Naive thymus-derived CD4-positive, alpha-beta T cell (primary cell): ENCODE measurements around the gene SLC34A3. TPM values are rescaled to one million over a fixed set of nuclear protein-coding genes. Genes with fewer than 3 reads are reported as not detected.
"Not testable (repeated sequence)": the region's sequence is repeated elsewhere in the genome, so short reads cannot be mapped to it uniquely, and the experiment has no call there.

Experiments used
- ATAC-seq: fragments of 150-1000 bp; cut with Tn5 transposase; 2 replicates; pipeline ENCODE4 v1.10.0; 2021; ENCODE audit warnings: mild to moderate bottlenecking, moderate library complexity
- CTCF ChIA-PET: fragments of 350-600 bp; sonication (Branson Sonifier 250); formaldehyde crosslinking; loops from one replicate; lab custom pipeline; 2021; ENCODE audit warnings: antibody characterized with exemption; lab: Charles Lee
- POLR2A ChIA-PET: fragments of 350-600 bp; sonication (Branson Sonifier 250); formaldehyde crosslinking; loops from one replicate; lab custom pipeline; 2021; ENCODE audit warnings: antibody characterized with exemption, inconsistent platforms; lab: Charles Lee
- DNase-seq, 9 donors: peaks; one replicate each; pipeline versions ENCODE4 v3.0.0 to v3.0.0-alpha.2; 2020 to 2022; ENCODE audit warnings: mixed read lengths in 1 of 9
- H3K27ac ChIP-seq: one replicate; pipeline ENCODE4 v1.7.0; 2013; ENCODE audit warnings: mild to moderate bottlenecking, low read depth, low read length, moderate library complexity
- H3K27me3 ChIP-seq, 2 donors: one replicate each; pipeline ENCODE4 v1.7.0; 2013; ENCODE audit warnings: low read length in 2 of 2, mild to moderate bottlenecking in 2 of 2, moderate library complexity in 2 of 2; ENCODE audit not compliant: control insufficient read depth in 2 of 2, insufficient read depth in 2 of 2
- H3K36me3 ChIP-seq, 3 experiments: 1 replicate in 2 of 3; 2 replicates in 1 of 3; pipeline ENCODE4 v1.7.0; 2013; ENCODE audit warnings: low read length in 3 of 3, mild to moderate bottlenecking in 3 of 3, moderate library complexity in 1 of 3; ENCODE audit not compliant: insufficient read depth in 3 of 3, control insufficient read depth in 2 of 3
- H3K4me1 ChIP-seq, 2 donors: one replicate each; pipeline ENCODE4 v1.7.0; 2013; ENCODE audit warnings: low read length in 2 of 2, mild to moderate bottlenecking in 2 of 2, moderate library complexity in 1 of 2; ENCODE audit not compliant: control insufficient read depth in 2 of 2, insufficient read depth in 2 of 2
- H3K4me3 ChIP-seq: 2 replicates; pipeline ENCODE4 v1.7.0; 2013; ENCODE audit warnings: mild to moderate bottlenecking, low read length
- H3K9me3 ChIP-seq, 3 experiments: 1 replicate in 2 of 3; 2 replicates in 1 of 3; pipeline ENCODE4 v1.7.0; 2013; ENCODE audit warnings: low read length in 3 of 3; ENCODE audit not compliant: control insufficient read depth in 2 of 3
- H3K27ac Mint-ChIP-seq, 9 donors: one replicate each; pipeline ENCODE4 v1.8.0; 2020 to 2022; ENCODE audit warnings: mixed read lengths in 9 of 9, mild to moderate bottlenecking in 8 of 9, moderate library complexity in 5 of 9, inconsistent platforms in 2 of 9
- H3K27me3 Mint-ChIP-seq, 5 donors: one replicate each; pipeline ENCODE4 v1.8.0; 2021 to 2022; ENCODE audit warnings: mixed read lengths in 5 of 5, mild to moderate bottlenecking in 1 of 5
- H3K36me3 Mint-ChIP-seq, 5 donors: one replicate each; pipeline ENCODE4 v1.8.0; 2020 to 2022; ENCODE audit warnings: mixed read lengths in 5 of 5, mild to moderate bottlenecking in 3 of 5, inconsistent platforms in 1 of 5
- H3K4me1 Mint-ChIP-seq, 7 donors: one replicate each; pipeline ENCODE4 v1.8.0; 2020 to 2022; ENCODE audit warnings: mixed read lengths in 7 of 7, mild to moderate bottlenecking in 3 of 7, inconsistent platforms in 1 of 7
- H3K4me3 Mint-ChIP-seq, 10 donors: one replicate each; pipeline ENCODE4 v1.8.0; 2020 to 2022; ENCODE audit warnings: mild to moderate bottlenecking in 10 of 10, mixed read lengths in 10 of 10, moderate library complexity in 6 of 10, inconsistent platforms in 2 of 10
- H3K9me3 Mint-ChIP-seq, 11 donors: one replicate each; pipeline ENCODE4 v1.8.0; 2020 to 2022; ENCODE audit warnings: mixed read lengths in 11 of 11, mild to moderate bottlenecking in 4 of 11, inconsistent platforms in 1 of 11, moderate library complexity in 1 of 11
- intact Hi-C, 2 donors: fragments of 100-400 bp; cut with micrococcal nuclease; formaldehyde crosslinking; loops; one replicate each; pipeline ENCODE4 v1.15.1; 2023
- polyA plus RNA-seq, 2 donors: library from polyadenylated mRNA; unstranded; fragments of 300-500 nt; fragmentation: Illumina TruSeq; gene quantifications; one replicate each; pipeline ENCODE4 v1.2.3, GENCODE V29; 2021
- total RNA-seq, 6 experiments: library from RNA in 5 of 6; stranded (reverse) in 5 of 6; gene quantifications; 1 replicate in 5 of 6; 2 replicates in 1 of 6; pipeline ENCODE4 v1.2.3 and lab custom pipeline; 2021 to 2026

The SLC34A3 gene
- total and polyA plus RNA-seq, 7 experiments from 2014 or later, result 0.16 TPM; not detected in 5

DNA sequence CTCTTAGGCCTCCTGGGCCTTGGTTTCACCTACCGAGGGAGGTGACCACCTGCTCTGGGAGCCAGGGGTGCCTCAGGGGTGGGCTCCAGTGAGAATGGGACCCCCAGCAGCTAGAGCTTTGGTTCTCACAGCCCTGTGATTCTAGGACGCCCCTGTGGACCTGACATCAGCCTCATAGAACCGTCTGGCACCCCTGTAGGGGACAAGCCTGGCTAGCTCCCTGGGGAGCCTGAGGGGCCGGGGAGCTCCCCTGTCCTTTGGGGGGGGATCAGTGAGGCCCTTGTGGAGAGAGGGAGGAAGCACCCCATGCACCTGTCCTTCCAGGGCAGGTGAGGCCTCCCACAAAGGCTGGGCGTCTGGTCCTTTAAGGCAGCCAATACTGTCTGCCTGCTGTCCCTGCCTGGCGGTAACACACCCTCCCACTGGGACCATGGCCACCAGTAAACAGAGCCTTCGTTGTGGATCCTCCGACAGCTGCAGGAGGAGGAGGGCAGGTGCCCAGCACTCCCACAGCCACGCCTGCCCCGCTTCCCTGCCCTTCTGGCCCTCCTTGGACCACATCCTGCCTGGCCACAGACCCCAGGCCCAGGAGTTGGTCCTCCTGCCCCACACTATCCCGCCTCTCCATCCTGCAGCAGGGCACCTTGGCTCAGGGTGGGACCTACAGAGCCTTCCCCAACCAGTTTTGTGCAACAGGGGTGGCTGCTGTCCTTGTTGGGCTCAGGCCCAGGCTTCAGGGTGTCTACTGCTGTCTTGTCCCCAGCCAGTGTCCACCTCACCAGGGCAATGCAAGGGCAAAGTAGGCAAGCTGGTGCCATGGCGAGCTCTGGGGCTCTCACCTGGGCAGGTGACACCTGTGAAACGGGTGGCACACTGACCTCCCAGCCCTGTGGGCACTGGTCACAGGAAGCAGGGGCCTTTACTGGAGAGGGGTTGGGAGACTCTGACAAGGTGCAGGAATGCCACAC lies 7.3 kb downstream of the SLC34A3 start:
- intact Hi-C loops, result loop anchor here in 1 of 2 donors (5.0 kb wide), 1 partner anchor 191 kb away; the partner anchor contains the start of gene NPDC1
- no peak for ATAC-seq
- DNase-seq, result no peak
- Histone ChIP-seq H3K4me1 (peaks cover 15 to 24% of the 10 kb centered on the region in 2 donors), H3K36me3 (peaks cover 0 to 11% (median 9%) of the 10 kb centered on the region in 3 experiments), H3K9me3 (no peaks in the 10 kb centered on the region), H3K27ac (no peak overlapping the region), H3K4me3 (no peak overlapping the region), H3K27me3 (no peaks in the 10 kb centered on the region)
- ChIA-PET CTCF (interaction anchor here (0.6 to 2.2 kb wide), 8 partner anchors 9 to 199 kb away, joined by 3 to 13 read pairs (median 4); partner anchors contain the start of gene RNF224), POLR2A (interaction anchor here (0.9 to 10.7 kb wide), 4 partner anchors 14 to 152 kb away, joined by 3 to 168 read pairs (median 12); partner anchors contain the start of genes ANAPC2, MAN1B1, NELFB and SSNA1)
- H3K27me3 Mint-ChIP-seq, result peaks cover 0 to 9% (median 0%) of the 10 kb centered on the region in 5 donors
- peaks cover 9 to 26% (median 20%) of the 10 kb centered on the region in 7 donors for H3K4me1 Mint-ChIP-seq
- H3K4me3 Mint-ChIP-seq, result peak overlapping the region in 3 of 10 donors; percentile 12 to 66 (median 50)
- H3K27ac Mint-ChIP-seq, result peak overlapping the region in 1 of 9 donors; percentile 36
- H3K9me3 Mint-ChIP-seq, result peaks cover 0 to 8% (median 0%) of the 10 kb centered on the region in 11 donors
- H3K36me3 Mint-ChIP-seq, result peaks cover 0 to 11% (median 4%) of the 10 kb centered on the region in 5 donors

DNA sequence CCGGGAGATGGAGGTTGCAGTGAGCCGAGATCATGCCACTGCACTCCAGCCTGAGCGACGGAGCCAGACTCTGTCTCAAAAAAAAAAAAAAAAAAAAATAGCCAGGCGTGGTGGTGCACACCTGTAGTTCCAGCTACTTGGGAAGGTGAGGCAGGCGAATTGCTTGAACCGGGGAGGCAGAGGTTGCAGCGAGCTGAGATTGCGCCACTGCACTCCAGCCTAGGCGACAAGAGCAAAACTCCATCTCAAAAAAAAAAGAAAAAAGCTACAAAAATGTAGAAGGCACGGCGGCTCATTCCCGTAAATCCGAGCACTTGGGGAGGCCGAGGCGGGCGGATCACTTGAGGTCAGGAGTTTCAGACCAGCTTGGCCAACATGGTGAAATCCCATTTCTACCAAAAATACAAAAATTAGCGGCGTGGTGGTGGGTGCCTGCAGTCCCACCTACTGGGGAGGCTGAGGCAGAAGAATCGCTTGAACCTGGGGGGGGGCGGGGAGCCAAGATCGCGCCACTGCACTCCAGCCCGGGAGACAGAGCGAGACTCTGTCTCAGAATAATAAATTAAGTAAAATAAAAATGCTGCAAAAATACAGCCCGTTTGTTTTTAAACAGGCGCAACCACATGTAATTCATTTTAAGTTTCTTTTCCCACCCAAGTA lies 9.0 kb downstream of the SLC34A3 start:
- H3K4me3 Mint-ChIP-seq, result peak overlapping the region; percentile 70 to 93 (median 82)
- H3K9me3 Mint-ChIP-seq, DNase-seq, ATAC-seq, H3K27me3 Mint-ChIP-seq, H3K9me3 ChIP-seq, H3K27me3 ChIP-seq: not testable (repeated sequence)
- peaks cover 0 to 14% (median 4%) of the 10 kb centered on the region in 5 donors for H3K36me3 Mint-ChIP-seq
- ChIA-PET POLR2A (interaction anchor here (0.6 to 10.7 kb wide), 17 partner anchors 14 to 248 kb away, joined by 3 to 168 read pairs (median 9); partner anchors contain the start of genes ANAPC2, EXD3, MAN1B1 and NELFB), CTCF (interaction anchor here (0.7 to 1.3 kb wide), 4 partner anchors 15 to 454 kb away, joined by 3 to 9 read pairs (median 5); partner anchors contain the start of gene NELFB)
- H3K4me1 Mint-ChIP-seq, result peaks cover 12 to 35% (median 21%) of the 10 kb centered on the region in 7 donors
- H3K27ac Mint-ChIP-seq, result peak overlapping the region in 6 of 9 donors; percentile 52 to 69 (median 62)
- H3K36me3 ChIP-seq, result peaks cover 0 to 19% (median 9%) of the 10 kb centered on the region in 3 experiments
- H3K4me3 ChIP-seq, result peak overlapping the region; percentile 72
- intact Hi-C loops, result loop anchor here (2.0 to 5.0 kb wide), 6 partner anchors 51 to 827 kb away; partner anchors contain the start of genes ANAPC2 (in 1 of the 2), ARRDC1 (in 1 of the 2), ENTR1 (in 1 of the 2) and NPDC1 (in 1 of the 2)
- H3K27ac ChIP-seq, result peak overlapping the region; percentile 83
- H3K4me1 ChIP-seq, result peaks cover 15 to 24% of the 10 kb centered on the region in 2 donors

DNA sequence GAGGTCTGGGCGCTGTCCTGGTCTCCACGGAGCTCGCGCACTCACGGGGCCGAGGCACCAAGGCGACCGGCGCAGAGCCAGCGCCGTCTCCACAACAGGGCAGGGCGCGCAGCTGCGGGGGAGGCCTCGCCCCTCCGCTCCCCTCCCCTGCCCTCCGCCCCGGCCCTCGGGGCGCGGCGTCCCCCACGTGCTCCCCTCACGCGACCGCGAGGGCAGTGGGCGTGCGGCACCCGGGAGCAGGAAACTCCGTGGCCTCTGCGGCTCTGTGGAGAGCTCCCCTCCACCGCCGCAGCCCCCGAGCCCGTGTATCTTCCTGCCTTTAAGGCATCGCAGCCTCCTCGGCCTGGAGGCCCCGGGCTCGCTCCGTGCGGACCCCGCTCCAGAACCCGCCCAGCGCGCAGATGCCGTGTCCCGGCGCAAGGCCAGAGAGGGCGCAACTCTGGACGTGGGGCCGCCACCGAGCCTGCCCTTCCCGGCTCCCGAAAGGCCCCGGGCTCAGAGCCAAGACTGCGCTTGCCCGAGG lies 9.7 kb downstream of the SLC34A3 start:
- intact Hi-C loops, result loop anchor here (2.0 to 5.0 kb wide), 5 partner anchors 52 to 828 kb away; partner anchors contain the start of genes ANAPC2 (in 1 of the 2), ARRDC1 (in 1 of the 2), ENTR1 (in 1 of the 2) and NRARP (in 1 of the 2)
- H3K4me1 Mint-ChIP-seq, result peaks cover 12 to 35% (median 21%) of the 10 kb centered on the region in 7 donors
- H3K27me3 ChIP-seq, result no peaks in the 10 kb centered on the region
- ChIA-PET CTCF (interaction anchor here (0.6 to 1.3 kb wide), 6 partner anchors 14 to 450 kb away, joined by 3 to 9 read pairs (median 4); partner anchors contain the start of gene NELFB), POLR2A (interaction anchor here (0.7 to 10.7 kb wide), 36 partner anchors 13 to 707 kb away, joined by 3 to 168 read pairs (median 4); partner anchors contain the start of genes ANAPC2, CYSRT1, EXD3 and MAN1B1)
- H3K9me3 ChIP-seq, result no peaks in the 10 kb centered on the region
- H3K4me3 ChIP-seq, result peak overlapping the region; percentile 72
- peaks cover 0 to 14% (median 4%) of the 10 kb centered on the region in 5 donors for H3K36me3 Mint-ChIP-seq
- H3K4me3 Mint-ChIP-seq, result peak overlapping the region; percentile 70 to 93 (median 82)
- peaks cover 0 to 19% (median 9%) of the 10 kb centered on the region in 3 experiments for H3K36me3 ChIP-seq
- H3K9me3 Mint-ChIP-seq, result peaks cover 0 to 9% (median 0%) of the 10 kb centered on the region in 11 donors
- H3K4me1 ChIP-seq, result peaks cover 15 to 24% of the 10 kb centered on the region in 2 donors
- DNase-seq, result peak in 7 of 9 donors; percentile 59 to 81 (median 72)
- ATAC-seq, result peak; percentile 33
- H3K27ac Mint-ChIP-seq, result peak overlapping the region in 8 of 9 donors; percentile 52 to 94 (median 67)
- peak overlapping the region; percentile 83 for H3K27ac ChIP-seq
- peaks cover 0 to 4% (median 0%) of the 10 kb centered on the region in 5 donors for H3K27me3 Mint-ChIP-seq

DNA sequence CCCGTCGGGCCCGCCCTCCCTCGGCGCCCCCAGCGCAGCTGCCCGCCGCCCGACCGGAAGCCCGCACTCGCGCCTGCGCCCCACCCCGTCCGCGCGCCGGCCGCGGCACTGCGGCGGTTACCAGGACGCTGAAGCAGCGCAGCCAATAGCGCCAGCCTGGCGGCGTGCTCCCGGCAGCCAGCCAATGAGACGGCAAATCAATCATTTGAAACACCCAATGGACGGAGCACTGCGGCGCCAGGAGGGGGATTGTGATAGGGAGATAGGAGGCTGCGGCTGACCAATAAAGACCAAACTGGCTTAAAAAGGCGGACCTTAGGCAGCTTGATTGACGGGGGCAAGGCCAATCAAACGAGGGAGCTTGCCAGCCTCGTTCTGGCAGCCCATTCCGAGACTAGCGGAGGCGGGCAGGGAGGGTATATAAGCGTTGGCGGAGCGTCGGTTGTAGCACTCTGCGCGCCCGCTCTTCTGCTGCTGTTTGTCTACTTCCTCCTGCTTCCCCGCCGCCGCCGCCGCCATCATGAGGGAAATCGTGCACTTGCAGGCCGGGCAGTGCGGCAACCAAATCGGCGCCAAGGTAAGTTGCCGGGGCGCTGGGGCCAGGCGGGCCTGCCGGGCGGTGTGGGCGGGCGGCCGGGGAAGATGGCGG lies 10.3 kb downstream of the SLC34A3 start, which contains the start of gene TUBB4B:
TUBB4B (plus strand) TSS at position 447 of the 649 bp plus-strand sequence; CDS start at position 521, 74 bp downstream.
- ATAC-seq (peak; percentile 87), DNase-seq (peak; percentile 87 to 99 (median 98))
- Mint-ChIP-seq H3K9me3 (peaks cover 0 to 9% (median 0%) of the 10 kb centered on the region in 11 donors), H3K27me3 (peaks cover 0 to 4% (median 0%) of the 10 kb centered on the region in 5 donors), H3K27ac (peak within 1 kb of the TSS; percentile 82 to 94 (median 93)), H3K4me3 (peak within 1 kb of the TSS; percentile 83 to 97 (median 92)), H3K4me1 (peaks cover 12 to 35% (median 21%) of the 10 kb centered on the region in 7 donors), H3K36me3 (peaks cover 0 to 14% (median 4%) of the 10 kb centered on the region in 5 donors)
- ChIA-PET CTCF (interaction anchor here (0.6 to 1.3 kb wide), 4 partner anchors 13 to 145 kb away, joined by 4 to 9 read pairs (median 5); partner anchors contain the start of gene NELFB), POLR2A (interaction anchor here (0.7 to 10.7 kb wide), 37 partner anchors 12 to 708 kb away, joined by 3 to 168 read pairs (median 4); partner anchors contain the start of genes ANAPC2, CYSRT1, EXD3 and MAN1B1)
- peaks cover 0 to 19% (median 9%) of the 10 kb centered on the region in 3 experiments for H3K36me3 ChIP-seq
- no peaks in the 10 kb centered on the region for H3K27me3 ChIP-seq
- H3K27ac ChIP-seq, result peak within 1 kb of the TSS; percentile 83
- intact Hi-C loops, result loop anchor here (1.0 to 5.0 kb wide), 16 partner anchors 14 to 829 kb away; partner anchors contain the start of genes ANAPC2 (in 2 of the 2), MAN1B1 (in 2 of the 2), NDOR1 (in 2 of the 2) and NELFB (in 2 of the 2)
- no peaks in the 10 kb centered on the region for H3K9me3 ChIP-seq
- peaks cover 15 to 23% of the 10 kb centered on the region in 2 donors for H3K4me1 ChIP-seq
- peak within 1 kb of the TSS; percentile 72 for H3K4me3 ChIP-seq
